Vagina (tissue), 2 donors: ENCODE results near the gene PIH1D1. TPM values are rescaled to one million over a fixed set of nuclear protein-coding genes. Genes with fewer than 3 reads are reported as not detected.

ENCODE experiments used
- DNase-seq, 2 donors: peaks; one replicate each; pipeline ENCODE4 v3.0.0-alpha.2; 2017; ENCODE audit errors: extremely low spot score in 2 of 2
- H3K27ac ChIP-seq: fragments of 200-600 bp; sonication (generic); one replicate; pipeline ENCODE4 v1.5.1; 2019
- H3K27me3 ChIP-seq: fragments of 200-600 bp; sonication (generic); one replicate; pipeline ENCODE4 v1.5.1; 2019
- H3K36me3 ChIP-seq, 2 donors: fragments of 200-600 bp; sonication (generic); one replicate each; pipeline ENCODE4 v1.5.1; 2017 to 2019
- H3K4me1 ChIP-seq: fragments of 200-600 bp; sonication (generic); one replicate; pipeline ENCODE4 v1.5.1; 2019
- H3K4me3 ChIP-seq, 2 donors: fragments of 200-600 bp; sonication (generic); 1 replicate in 1 of 2; 2 replicates in 1 of 2; pipeline ENCODE4 v1.5.1; 2016 to 2019
- H3K9me3 ChIP-seq: fragments of 200-600 bp; sonication (generic); one replicate; pipeline ENCODE4 v1.5.1; 2019
- CTCF ChIP-seq, 3 experiments: fragments of 450-650 bp in 2 of 3; fragments of 200-600 bp in 1 of 3; sonication (generic) in 1 of 3; IDR thresholded peaks; one replicate each; pipeline ENCODE4 v1.5.1; 2017 to 2019; ENCODE audit warnings: antibody characterized with exemption in 3 of 3, mild to moderate bottlenecking in 2 of 3, moderate library complexity in 2 of 3
- POLR2A ChIP-seq, 2 donors: fragments of 450-650 bp; IDR thresholded peaks; one replicate each; pipeline ENCODE4 v1.6.1; 2017; ENCODE audit warnings: antibody characterized with exemption in 2 of 2, mild to moderate bottlenecking in 2 of 2, moderate library complexity in 2 of 2
- POLR2AphosphoS5 ChIP-seq, 2 donors: sonication (generic); formaldehyde crosslinking; IDR thresholded peaks; one replicate each; pipeline ENCODE4 v1.9.0; 2017; ENCODE audit warnings: antibody characterized with exemption in 2 of 2, mild to moderate bottlenecking in 2 of 2, low read depth in 1 of 2; ENCODE audit not compliant: insufficient read depth in 1 of 2
- intact Hi-C: fragments of 100-400 bp; cut with DNase I; formaldehyde crosslinking; loops from one replicate; pipeline ENCODE4 v1.15.1; 2023
- total RNA-seq: library from RNA; depleted of rRNA; stranded (reverse); fragments of >200 nt; gene quantifications from one replicate; pipeline ENCODE4 v1.2.3, GENCODE V29; 2016

PIH1D1 gene
- total RNA-seq, 1 donor from 2014 or later, result 96.3 TPM

- H3K4me3 ChIP-seq, result no peak overlapping the region
- peaks cover 23% of the 10 kb centered on the region for H3K27me3 ChIP-seq
- intact Hi-C loops, result no loop called here
- no peak for DNase-seq
- H3K4me1 ChIP-seq, result peaks cover 25% of the 10 kb centered on the region
- no peak for TF ChIP-seq CTCF (IDR thresholded peaks at IDR 0.05)
- no peak for TF ChIP-seq POLR2AphosphoS5 (IDR thresholded peaks at IDR 0.05; ENCODE audit: insufficient read depth in 1 of 2, low read depth in 1 of 2)
- TF ChIP-seq POLR2A (IDR thresholded peaks at IDR 0.05), result no peak
- H3K27ac ChIP-seq, result no peak overlapping the region
- H3K36me3 ChIP-seq, result no peaks in the 10 kb centered on the region
- no peaks in the 10 kb centered on the region for H3K9me3 ChIP-seq
Observed at GRCh38 chr19:49418511-49418910, 33.1 kb downstream of the PIH1D1 start.

GRCh38 chr19:49417088-49417487, 34.5 kb downstream of the PIH1D1 start:
- intact Hi-C loops, result no loop called here
- Histone ChIP-seq H3K4me3 (no peak overlapping the region), H3K27me3 (peaks cover 9% of the 10 kb centered on the region), H3K27ac (no peak overlapping the region), H3K9me3 (no peaks in the 10 kb centered on the region), H3K36me3 (no peaks in the 10 kb centered on the region), H3K4me1 (peaks cover 11% of the 10 kb centered on the region)
- no peak for DNase-seq
- TF ChIP-seq POLR2A (IDR thresholded peaks at IDR 0.05), result no peak
- no peak for TF ChIP-seq POLR2AphosphoS5 (IDR thresholded peaks at IDR 0.05; ENCODE audit: insufficient read depth in 1 of 2, low read depth in 1 of 2)
- no peak for TF ChIP-seq CTCF (IDR thresholded peaks at IDR 0.05)

DNA sequence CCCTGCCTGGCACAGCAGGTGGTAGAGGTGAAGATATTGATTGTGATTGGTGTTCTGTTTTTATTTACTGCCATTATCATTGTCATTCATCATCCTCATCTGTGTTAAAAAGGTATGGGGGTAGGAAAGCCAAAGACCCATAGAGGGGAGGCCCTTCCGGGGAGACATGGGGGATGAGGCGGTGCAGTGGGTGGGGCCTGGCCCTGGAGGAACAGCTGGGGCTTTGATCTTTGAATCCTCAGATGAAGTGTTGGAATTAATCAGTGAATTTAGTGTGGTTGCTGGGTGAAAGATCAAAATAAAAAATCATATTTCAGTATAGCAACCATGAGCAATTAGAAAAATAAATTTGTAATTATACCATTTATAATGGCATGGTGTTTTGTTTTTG, 35.8 kb downstream of the PIH1D1 start:
- DNase-seq, result no peak
- no peak for TF ChIP-seq CTCF (IDR thresholded peaks at IDR 0.05)
- no peak for TF ChIP-seq POLR2AphosphoS5 (IDR thresholded peaks at IDR 0.05; ENCODE audit: insufficient read depth in 1 of 2, low read depth in 1 of 2)
- no peak for TF ChIP-seq POLR2A (IDR thresholded peaks at IDR 0.05)
- Histone ChIP-seq H3K4me1 (peaks cover 2% of the 10 kb centered on the region), H3K36me3 (no peaks in the 10 kb centered on the region), H3K9me3 (no peaks in the 10 kb centered on the region), H3K27ac (no peak overlapping the region), H3K4me3 (no peak overlapping the region), H3K27me3 (no peaks in the 10 kb centered on the region)
- intact Hi-C loops, result no loop called here

DNA sequence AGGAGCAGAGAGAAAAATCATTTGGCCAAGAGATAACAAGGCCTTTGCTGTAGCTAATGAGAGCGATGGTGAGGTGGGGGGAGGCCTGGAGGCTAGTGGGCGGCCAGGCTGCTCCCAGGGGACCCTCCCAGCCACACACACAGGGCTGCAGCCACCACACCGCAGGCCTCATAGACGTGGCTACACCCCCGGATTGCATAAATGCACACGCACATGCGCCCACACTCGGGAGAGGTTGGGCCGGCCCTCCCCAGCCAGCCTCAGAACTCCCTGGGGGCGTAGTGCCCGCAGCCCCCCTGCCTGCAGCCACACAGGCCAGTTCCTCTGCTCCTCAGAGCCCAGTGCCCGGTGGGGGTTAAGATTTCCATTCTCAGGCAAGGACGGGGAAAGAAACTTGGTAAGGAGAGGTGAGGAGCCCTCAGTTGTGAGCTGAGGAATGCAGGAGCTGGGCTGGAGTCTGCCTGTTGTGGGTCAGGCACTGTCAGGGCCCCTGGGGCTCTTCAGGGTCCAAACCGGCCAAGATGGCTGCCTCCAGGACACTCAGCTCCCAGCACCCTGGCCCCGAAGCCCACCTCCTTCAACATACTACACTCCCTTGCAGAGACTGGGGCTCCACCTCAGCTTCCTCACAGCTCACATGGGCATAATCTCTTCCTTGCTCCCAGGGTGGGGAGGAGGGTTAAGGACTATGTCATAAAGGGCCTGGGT, 36.4 kb downstream of the PIH1D1 start:
- no peak overlapping the region for H3K27ac ChIP-seq
- no peak for DNase-seq
- H3K4me3 ChIP-seq, result no peak overlapping the region
- no peaks in the 10 kb centered on the region for H3K4me1 ChIP-seq
- H3K27me3 ChIP-seq, result no peaks in the 10 kb centered on the region
- intact Hi-C loops, result no loop called here
- no peaks in the 10 kb centered on the region for H3K36me3 ChIP-seq
- H3K9me3 ChIP-seq, result no peaks in the 10 kb centered on the region
- TF ChIP-seq POLR2AphosphoS5 (IDR thresholded peaks at IDR 0.05; ENCODE audit: insufficient read depth in 1 of 2, low read depth in 1 of 2) (no peak), CTCF (IDR thresholded peaks at IDR 0.05) (no peak), POLR2A (IDR thresholded peaks at IDR 0.05) (no peak)

DNA sequence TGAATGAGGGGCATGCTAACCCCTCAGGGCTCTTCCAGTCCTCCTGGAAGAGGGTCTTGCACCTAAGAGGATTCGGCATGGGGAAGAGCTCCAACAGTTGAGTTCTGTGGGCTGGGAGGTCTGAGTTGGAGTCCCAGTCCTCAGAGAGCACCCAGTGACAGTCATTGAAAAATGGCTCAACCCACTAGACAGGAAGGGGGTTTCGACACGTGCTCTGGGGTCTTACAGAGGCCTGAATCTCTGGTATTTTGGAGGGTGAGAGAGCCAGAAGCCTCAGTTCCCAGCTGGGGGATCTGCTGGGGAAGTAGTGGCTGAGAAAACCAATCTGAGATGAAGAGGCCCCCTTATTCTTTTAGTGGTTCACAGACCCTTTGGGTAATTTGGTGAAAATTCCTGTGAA, 37.4 kb downstream of the PIH1D1 start:
- Histone ChIP-seq H3K36me3 (no peaks in the 10 kb centered on the region), H3K9me3 (no peaks in the 10 kb centered on the region), H3K4me3 (no peak overlapping the region), H3K4me1 (no peaks in the 10 kb centered on the region), H3K27me3 (no peaks in the 10 kb centered on the region), H3K27ac (no peak overlapping the region)
- TF ChIP-seq CTCF (IDR thresholded peaks at IDR 0.05) (no peak), POLR2A (IDR thresholded peaks at IDR 0.05) (no peak), POLR2AphosphoS5 (IDR thresholded peaks at IDR 0.05; ENCODE audit: insufficient read depth in 1 of 2, low read depth in 1 of 2) (no peak)
- intact Hi-C loops, result no loop called here
- DNase-seq, result no peak
